ENCODE results near the gene MFSD2A.

- TF ChIP-seq CTCF (IDR thresholded peaks at IDR 0.05) (no peak), POLR2A (IDR thresholded peaks at IDR 0.05) (no peak)
Measured at GRCh38 chr1:39954870-39955546, at the start of gene MFSD2A.

Measured in testis (tissue), 2 donors.